SK-N-SH treated with all-trans-retinoic acid at 6 μM for 48 hours (cell line): Measurements from ENCODE around the gene OR51A2.

Source experiments
- BACH2 ChIP-seq: fragments of 250-450 bp; sonication (Bioruptor Pico); IDR thresholded peaks from 2 replicates; pipeline ENCODE4 v1.9.0; 2021; ENCODE audit warnings: mild to moderate bottlenecking, borderline replicate concordance
- ISL1 ChIP-seq: fragments of 250-450 bp; sonication (Bioruptor Pico); IDR thresholded peaks from 2 replicates; pipeline ENCODE4 v2.1.2; 2022; ENCODE audit warnings: mild to moderate bottlenecking, moderate library complexity

The OR51A2 gene

DNA sequence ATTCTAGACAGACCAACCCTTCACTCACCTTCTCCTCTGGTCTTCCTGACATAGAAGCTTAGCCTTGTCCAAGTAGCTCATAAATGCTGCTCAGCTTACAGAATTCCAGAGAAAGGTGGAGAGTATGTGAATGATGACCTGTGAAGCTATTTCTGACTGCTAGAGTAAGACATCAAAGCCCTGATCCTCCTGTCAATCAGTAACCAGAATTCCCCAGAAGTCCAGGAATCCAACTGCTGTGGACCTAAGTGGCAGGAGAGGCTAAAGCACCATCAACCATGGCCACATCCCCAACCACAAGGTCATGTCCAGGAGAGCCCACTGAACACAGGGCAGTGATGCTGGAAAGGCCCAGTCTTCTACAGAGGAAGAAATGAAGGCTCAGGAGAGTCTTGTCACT is 38.9 kb downstream of the OR51A2 start (continued):
- TF ChIP-seq ISL1 (CRISPR knock-in tag) (no peak), BACH2 (CRISPR knock-in tag) (no peak)
